NOMO-1 treated with dmso at 0.1 percent for 144 hours (cell line): ENCODE measurements around the gene PIGL.
A peak's percentile ranks its signal among the peaks of the same experiment; 100 is the strongest.
"Not testable (repeated sequence)": the region's sequence is repeated elsewhere in the genome, so short reads cannot be mapped to it uniquely, and the experiment has no call there.

Experiments
- DNase-seq: peaks from one replicate; lab custom pipeline; 2025; ENCODE audit not compliant: unreplicated experiment; lab: John Stamatoyannopoulos, UW

Gene PIGL

GRCh38 chr17:16304830-16305229 lies 87.8 kb downstream of the PIGL start:
- DNase-seq: peak; percentile 13

GRCh38 chr17:16306211-16306610 lies 89.2 kb downstream of the PIGL start:
- no peak for DNase-seq

- DNase-seq: not testable (repeated sequence)
Measured at GRCh38 chr17:16312061-16312460, 95.1 kb downstream of the PIGL start.

- no peak for DNase-seq
Measured at GRCh38 chr17:16313139-16314090, 96.4 kb downstream of the PIGL start.

GRCh38 chr17:16314189-16314588 lies 97.2 kb downstream of the PIGL start:
- DNase-seq: no peak

- DNase-seq: no peak
Measured at GRCh38 chr17:16314859-16315258, 97.8 kb downstream of the PIGL start.

GRCh38 chr17:16319969-16320368 lies 103.0 kb downstream of the PIGL start:
- no peak for DNase-seq

- DNase-seq: no peak
Measured at GRCh38 chr17:16322636-16323035, 105.6 kb downstream of the PIGL start.

GRCh38 chr17:16325964-16326363 lies 109.0 kb downstream of the PIGL start:
- DNase-seq: no peak

- no peak for DNase-seq
Measured at GRCh38 chr17:16327018-16327417, 110.0 kb downstream of the PIGL start.

GRCh38 chr17:16328997-16329396 lies 112.0 kb downstream of the PIGL start:
- DNase-seq: no peak

GRCh38 chr17:16329519-16330271 lies 112.7 kb downstream of the PIGL start:
- DNase-seq: peak; percentile 3

GRCh38 chr17:16338391-16338790 lies 121.4 kb downstream of the PIGL start:
- DNase-seq: no peak

- DNase-seq: no peak
Measured at GRCh38 chr17:16339402-16339801, 122.4 kb downstream of the PIGL start.

GRCh38 chr17:16339959-16340358 lies 122.9 kb downstream of the PIGL start:
- DNase-seq: no peak

GRCh38 chr17:16342979-16343378 lies 126.0 kb downstream of the PIGL start:
- DNase-seq: no peak

GRCh38 chr17:16343569-16343968 lies 126.6 kb downstream of the PIGL start:
- no peak for DNase-seq

GRCh38 chr17:16345565-16345964 lies 128.6 kb downstream of the PIGL start:
- DNase-seq: no peak

- no peak for DNase-seq
Measured at GRCh38 chr17:16346721-16347271, 129.8 kb downstream of the PIGL start.

GRCh38 chr17:16348586-16348985 lies 131.6 kb downstream of the PIGL start:
- no peak for DNase-seq

- no peak for DNase-seq
Measured at GRCh38 chr17:16349431-16349830, 132.4 kb downstream of the PIGL start.

- DNase-seq: no peak
Measured at GRCh38 chr17:16351831-16352230, 134.8 kb downstream of the PIGL start.
